Measurements from ENCODE around the gene VIM.

Gene VIM

GRCh38 chr10:17216217-17216900 is 11.7 kb upstream of the VIM start (continued):
- TF ChIP-seq ZBTB8A (tag by site-specific recombination; IDR thresholded peaks at IDR 0.05) (no peak), BCL11A (tag by site-specific recombination; IDR thresholded peaks at IDR 0.05; ENCODE audit: low read depth) (no peak), ZNF350 (tag by site-specific recombination; IDR thresholded peaks at IDR 0.05) (no peak), WT1 (tag by site-specific recombination; IDR thresholded peaks at IDR 0.05) (peak; percentile 70), REPIN1 (tag by site-specific recombination; IDR thresholded peaks at IDR 0.05; ENCODE audit: low read depth) (no peak), ZNF501 (tag by site-specific recombination; IDR thresholded peaks at IDR 0.05) (no peak), ZXDB (tag by site-specific recombination; IDR thresholded peaks at IDR 0.05) (peak; percentile 32), ZNF354C (tag by site-specific recombination; IDR thresholded peaks at IDR 0.05; ENCODE audit: borderline replicate concordance, low read depth) (no peak), ZNF223 (tag by site-specific recombination; IDR thresholded peaks at IDR 0.05) (no peak), SP7 (tag by site-specific recombination; IDR thresholded peaks at IDR 0.05) (peak; percentile 99), ZNF513 (tag by site-specific recombination; IDR thresholded peaks at IDR 0.05) (no peak), ZBTB11 (tag by site-specific recombination; conservative IDR thresholded peaks at IDR 0.05; ENCODE audit: low read depth) (no peak), ZBTB44 (tag by site-specific recombination; IDR thresholded peaks at IDR 0.05) (no peak), ZNF133 (tag by site-specific recombination; IDR thresholded peaks at IDR 0.05) (no peak), PATZ1 (tag by site-specific recombination; IDR thresholded peaks at IDR 0.05) (no peak), ZNF785 (tag by site-specific recombination; IDR thresholded peaks at IDR 0.05) (no peak), ZNF626 (tag by site-specific recombination; IDR thresholded peaks at IDR 0.05) (no peak), ZNF837 (tag by site-specific recombination; IDR thresholded peaks at IDR 0.05) (no peak)
- TF ChIP-seq, protein P1, sequence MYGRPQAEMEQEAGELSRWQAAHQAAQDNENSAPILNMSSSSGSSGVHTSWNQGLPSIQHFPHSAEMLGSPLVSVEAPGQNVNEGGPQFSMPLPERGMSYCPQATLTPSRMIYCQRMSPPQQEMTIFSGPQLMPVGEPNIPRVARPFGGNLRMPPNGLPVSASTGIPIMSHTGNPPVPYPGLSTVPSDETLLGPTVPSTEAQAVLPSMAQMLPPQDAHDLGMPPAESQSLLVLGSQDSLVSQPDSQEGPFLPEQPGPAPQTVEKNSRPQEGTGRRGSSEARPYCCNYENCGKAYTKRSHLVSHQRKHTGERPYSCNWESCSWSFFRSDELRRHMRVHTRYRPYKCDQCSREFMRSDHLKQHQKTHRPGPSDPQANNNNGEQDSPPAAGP (tag by site-specific recombination; IDR thresholded peaks at IDR 0.05) = no peak
- TF ChIP-seq, protein P2, sequence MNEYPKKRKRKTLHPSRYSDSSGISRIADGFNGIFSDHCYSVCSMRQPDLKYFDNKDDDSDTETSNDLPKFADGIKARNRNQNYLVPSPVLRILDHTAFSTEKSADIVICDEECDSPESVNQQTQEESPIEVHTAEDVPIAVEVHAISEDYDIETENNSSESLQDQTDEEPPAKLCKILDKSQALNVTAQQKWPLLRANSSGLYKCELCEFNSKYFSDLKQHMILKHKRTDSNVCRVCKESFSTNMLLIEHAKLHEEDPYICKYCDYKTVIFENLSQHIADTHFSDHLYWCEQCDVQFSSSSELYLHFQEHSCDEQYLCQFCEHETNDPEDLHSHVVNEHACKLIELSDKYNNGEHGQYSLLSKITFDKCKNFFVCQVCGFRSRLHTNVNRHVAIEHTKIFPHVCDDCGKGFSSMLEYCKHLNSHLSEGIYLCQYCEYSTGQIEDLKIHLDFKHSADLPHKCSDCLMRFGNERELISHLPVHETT (tag by site-specific recombination; IDR thresholded peaks at IDR 0.05) = 0 out of 2 replicates have a peak, but pooled peaks have one; percentile 74
- TF ChIP-seq, protein P3, sequence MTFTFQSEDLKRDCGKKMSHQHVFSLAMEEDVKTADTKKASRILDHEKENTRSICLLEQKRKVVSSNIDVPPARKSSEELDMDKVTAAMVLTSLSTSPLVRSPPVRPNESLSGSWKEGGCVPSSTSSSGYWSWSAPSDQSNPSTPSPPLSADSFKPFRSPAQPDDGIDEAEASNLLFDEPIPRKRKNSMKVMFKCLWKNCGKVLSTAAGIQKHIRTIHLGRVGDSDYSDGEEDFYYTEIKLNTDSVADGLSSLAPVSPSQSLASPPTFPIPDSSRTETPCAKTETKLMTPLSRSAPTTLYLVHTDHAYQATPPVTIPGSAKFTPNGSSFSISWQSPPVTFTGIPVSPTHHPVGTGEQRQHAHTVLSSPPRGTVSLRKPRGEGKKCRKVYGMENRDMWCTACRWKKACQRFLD (tag by site-specific recombination; IDR thresholded peaks at IDR 0.05) = no peak
- TF ChIP-seq, protein P4, sequence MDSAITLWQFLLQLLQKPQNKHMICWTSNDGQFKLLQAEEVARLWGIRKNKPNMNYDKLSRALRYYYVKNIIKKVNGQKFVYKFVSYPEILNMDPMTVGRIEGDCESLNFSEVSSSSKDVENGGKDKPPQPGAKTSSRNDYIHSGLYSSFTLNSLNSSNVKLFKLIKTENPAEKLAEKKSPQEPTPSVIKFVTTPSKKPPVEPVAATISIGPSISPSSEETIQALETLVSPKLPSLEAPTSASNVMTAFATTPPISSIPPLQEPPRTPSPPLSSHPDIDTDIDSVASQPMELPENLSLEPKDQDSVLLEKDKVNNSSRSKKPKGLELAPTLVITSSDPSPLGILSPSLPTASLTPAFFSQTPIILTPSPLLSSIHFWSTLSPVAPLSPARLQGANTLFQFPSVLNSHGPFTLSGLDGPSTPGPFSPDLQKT (IDR thresholded peaks at IDR 0.05; ENCODE audit: borderline replicate concordance, low read depth, low read length) = no peak
- TF ChIP-seq, protein P5, sequence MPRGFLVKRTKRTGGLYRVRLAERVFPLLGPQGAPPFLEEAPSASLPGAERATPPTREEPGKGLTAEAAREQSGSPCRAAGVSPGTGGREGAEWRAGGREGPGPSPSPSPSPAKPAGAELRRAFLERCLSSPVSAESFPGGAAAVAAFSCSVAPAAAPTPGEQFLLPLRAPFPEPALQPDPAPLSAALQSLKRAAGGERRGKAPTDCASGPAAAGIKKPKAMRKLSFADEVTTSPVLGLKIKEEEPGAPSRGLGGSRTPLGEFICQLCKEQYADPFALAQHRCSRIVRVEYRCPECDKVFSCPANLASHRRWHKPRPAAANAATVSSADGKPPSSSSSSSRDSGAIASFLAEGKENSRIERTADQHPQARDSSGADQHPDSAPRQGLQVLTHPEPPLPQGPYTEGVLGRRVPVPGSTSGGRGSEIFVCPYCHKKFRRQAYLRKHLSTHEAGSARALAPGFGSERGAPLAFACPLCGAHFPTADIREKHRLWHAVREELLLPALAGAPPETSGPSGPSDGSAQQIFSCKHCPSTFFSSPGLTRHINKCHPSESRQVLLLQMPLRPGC (tag by site-specific recombination; IDR thresholded peaks at IDR 0.05) = peak; percentile 55; the same call in 1 of the 2 replicates

Data from HEK293 (cell line).